IPS-18c (cell line): ENCODE measurements around the gene TDRD3.

Experiments used
- H3K4me3 ChIP-seq: 2 replicates; pipeline ENCODE4 v1.7.0; 2013; ENCODE audit warnings: low read depth, mild to moderate bottlenecking, low read length, moderate library complexity; ENCODE audit not compliant: insufficient read depth
- H3K9me3 ChIP-seq: one replicate; pipeline ENCODE4 v1.6.1; 2013; ENCODE audit warnings: mild to moderate bottlenecking, low read length, moderate library complexity; ENCODE audit not compliant: control insufficient read depth, insufficient read depth

The TDRD3 gene

DNA sequence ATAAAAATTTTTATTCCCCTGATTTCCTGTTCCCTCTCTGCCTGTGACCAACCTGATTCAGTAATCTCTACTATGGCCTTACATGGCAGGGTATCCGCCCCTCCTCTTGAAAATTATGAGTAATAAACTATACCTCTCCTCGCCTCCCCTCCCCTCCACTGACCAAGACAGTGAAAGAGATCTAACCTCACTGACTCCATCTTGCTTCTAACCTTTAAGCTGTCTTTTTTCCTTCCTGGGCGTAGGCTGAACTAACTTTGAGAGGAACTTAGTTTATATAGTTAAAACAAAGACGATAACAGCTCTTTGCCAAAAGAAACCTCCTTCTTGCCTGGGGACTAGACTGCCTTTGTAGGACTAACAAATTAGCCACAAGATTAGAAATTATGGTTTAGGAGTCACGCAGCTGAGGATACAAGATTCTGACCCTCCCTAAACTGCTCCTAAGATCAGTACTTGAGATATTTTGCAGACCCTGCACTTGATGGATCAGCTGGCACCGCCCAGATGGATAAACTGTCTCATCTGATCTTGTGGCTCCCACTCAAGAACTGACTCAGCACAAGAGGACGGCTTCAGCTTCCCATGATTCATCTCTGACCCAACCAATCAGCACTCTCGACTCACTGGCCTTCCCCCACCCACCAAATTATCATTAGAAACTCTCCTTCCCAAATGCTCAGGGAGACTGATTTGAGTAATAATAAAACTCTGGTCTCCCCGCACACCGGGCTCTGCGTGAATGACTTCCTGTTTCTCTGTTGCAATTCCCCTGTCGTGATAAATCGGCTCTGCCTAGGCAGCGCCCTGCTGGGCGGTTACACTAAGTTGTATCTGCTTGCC, 187.1 kb downstream of the TDRD3 start:
- no peaks in the 10 kb centered on the region for H3K9me3 ChIP-seq
- H3K4me3 ChIP-seq = no peak overlapping the region

DNA sequence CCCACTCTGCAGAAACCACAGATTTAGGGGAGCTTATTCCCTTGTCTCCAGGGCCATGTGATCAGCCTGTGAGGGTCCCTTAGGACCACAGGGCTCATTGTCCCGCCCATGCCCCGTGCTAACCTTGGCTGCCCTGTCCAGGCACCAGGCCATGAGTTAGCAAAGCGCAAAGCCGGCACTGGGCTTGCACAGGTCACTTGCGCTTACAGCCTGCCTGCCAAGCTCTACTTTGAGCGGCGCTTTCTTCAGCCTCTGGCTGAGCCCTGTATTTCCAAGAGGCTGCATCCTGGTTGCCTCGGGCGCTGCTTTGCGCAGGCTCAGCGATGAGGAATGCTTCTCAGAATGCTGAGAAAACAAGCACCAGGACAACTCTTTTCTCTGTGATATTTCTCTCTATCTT, 188.0 kb downstream of the TDRD3 start:
- H3K9me3 ChIP-seq = no peaks in the 10 kb centered on the region
- H3K4me3 ChIP-seq = no peak overlapping the region

DNA sequence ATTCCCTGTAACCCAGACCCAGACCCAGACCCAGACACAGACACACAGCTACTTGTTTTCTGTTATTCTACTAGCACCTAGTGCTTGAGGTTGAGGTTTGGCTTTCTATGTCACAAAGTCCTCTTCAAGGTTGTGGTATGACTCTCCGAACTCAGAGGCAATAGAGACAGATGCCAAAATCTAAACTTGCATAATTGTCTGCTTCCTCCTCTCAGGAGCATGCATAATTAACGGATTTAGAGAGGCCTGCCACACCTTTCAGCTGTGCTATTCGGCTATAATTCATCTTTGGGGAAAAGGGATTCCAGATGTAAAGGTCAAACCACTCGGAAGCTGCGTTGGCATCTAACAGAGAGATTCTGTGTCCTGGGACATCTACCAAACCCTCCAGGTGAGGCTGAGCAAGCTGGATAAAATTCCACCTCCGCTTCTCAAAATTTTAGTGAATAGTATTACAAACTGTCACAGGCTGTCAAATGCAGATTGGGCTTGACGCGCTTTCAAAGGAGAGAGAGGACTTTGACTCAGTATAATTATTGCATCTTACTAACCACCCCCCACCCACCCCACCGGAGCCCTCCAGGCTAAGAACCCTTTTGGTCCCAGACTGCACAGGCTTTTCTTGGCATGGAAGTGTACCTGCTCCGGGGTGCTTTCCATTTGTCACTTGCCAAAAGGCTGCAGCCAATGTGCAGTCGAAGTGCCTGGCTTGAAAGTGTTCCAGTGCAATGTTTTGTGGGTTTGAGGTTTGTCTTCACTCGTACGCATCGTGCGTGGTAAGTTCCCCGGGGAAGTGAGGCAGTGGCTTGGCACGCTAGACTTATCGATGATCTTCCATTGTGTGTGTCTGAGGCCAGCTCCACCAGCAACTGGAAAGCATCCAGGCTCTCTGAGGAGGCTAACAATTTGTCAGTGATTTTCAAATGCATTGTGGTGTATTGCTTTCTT, 194.1 kb downstream of the TDRD3 start:
- no peak overlapping the region for H3K4me3 ChIP-seq
- no peaks in the 10 kb centered on the region for H3K9me3 ChIP-seq

DNA sequence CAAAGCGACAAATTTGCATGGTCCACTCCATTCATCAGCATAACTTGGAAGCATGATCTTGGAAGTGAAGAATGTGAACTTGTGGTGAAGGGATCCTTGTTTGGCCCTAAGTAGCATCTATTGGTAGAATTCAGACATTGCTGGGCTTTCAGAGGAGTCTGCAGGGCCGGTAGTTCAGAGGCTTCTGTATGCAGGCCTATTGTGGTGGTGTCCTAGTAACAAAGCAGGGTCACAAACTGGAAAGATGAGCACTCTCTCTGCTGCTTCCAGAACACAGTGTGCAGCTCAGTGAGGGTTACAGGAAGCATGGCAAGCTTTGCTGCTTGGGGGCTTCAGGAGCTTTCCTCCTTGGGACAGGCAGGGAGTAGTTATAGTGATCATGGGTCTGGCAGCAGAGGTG, 206.0 kb downstream of the TDRD3 start:
- Histone ChIP-seq H3K4me3 (no peak overlapping the region), H3K9me3 (no peaks in the 10 kb centered on the region)

DNA sequence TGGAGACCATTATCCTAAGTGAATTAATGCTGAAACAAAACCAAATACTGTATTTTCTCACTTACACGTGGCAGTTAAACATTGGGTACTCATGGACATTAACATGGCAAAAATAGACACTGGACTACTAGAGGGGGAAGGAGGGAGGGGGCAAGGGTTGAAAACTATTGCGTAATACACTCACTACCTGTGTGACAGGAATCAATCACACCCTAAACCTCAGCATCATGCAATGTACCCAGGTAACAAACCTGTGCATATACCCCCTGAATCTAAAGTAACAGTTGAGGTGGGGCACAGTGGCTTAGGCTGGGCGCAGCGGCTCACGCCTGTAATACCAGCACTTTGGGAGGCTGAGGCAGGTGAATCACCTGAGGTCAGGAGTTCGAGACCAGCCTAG, 207.0 kb downstream of the TDRD3 start:
- H3K9me3 ChIP-seq = no peaks in the 10 kb centered on the region
- H3K4me3 ChIP-seq = no peak overlapping the region

DNA sequence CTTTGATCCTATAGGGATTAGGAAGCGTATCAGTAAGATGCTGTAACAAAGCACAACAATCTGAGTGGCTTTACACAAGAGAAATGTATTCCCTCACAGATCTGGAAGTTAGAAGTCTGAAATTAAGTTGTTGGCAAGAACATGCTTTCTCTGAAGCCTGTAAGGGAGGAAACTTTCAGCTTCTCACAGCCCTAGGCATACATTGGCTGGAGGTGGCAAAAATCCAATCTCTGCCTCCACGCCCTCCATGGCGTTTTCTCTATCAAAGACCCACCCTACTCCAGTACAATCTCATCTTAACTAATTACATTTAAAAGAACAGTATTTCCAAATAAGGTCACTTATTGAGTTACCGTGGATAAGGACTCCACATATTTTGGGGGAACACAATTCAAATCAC, 211.9 kb downstream of the TDRD3 start:
- Histone ChIP-seq H3K9me3 (no peaks in the 10 kb centered on the region), H3K4me3 (no peak overlapping the region)

DNA sequence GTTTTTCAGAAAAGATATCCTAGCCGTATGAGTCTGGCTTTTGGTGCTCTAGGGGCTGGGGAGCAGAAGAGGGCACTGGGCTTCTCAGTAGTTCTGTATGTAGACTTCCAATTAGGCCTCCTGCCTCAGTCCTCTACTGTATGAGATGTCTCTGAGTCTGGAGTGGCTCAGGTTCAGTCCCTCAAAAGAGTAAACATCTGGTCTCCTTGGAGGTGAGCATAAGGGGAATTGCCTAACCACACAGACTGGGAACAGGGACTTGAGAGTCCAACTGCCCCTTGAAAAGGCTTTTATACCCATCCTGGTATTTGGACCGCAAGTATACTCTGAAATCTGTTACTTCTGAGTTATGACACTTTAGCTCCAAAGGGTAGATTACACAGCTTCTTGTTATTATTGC, 214.5 kb downstream of the TDRD3 start:
- H3K9me3 ChIP-seq = no peaks in the 10 kb centered on the region
- no peak overlapping the region for H3K4me3 ChIP-seq

DNA sequence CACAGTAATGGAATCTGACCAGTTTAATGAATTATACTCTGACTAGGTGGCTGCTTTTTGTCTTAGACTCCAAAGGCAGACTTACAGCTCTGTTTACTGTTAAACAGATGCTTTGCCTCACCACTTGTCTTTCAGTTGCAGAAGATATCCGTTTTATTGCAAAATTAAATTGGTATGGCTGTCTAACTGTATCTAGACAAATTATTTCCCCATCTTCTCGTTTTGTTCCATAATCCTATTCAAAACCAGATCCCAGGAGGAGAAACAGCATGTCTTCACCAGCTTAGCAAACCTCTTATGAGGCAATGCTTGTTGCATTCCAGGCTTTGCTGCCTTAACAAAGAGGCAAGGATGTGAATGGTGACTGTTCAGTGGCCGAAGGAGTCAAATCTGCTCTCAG, 215.6 kb downstream of the TDRD3 start:
- Histone ChIP-seq H3K9me3 (no peaks in the 10 kb centered on the region), H3K4me3 (no peak overlapping the region)

DNA sequence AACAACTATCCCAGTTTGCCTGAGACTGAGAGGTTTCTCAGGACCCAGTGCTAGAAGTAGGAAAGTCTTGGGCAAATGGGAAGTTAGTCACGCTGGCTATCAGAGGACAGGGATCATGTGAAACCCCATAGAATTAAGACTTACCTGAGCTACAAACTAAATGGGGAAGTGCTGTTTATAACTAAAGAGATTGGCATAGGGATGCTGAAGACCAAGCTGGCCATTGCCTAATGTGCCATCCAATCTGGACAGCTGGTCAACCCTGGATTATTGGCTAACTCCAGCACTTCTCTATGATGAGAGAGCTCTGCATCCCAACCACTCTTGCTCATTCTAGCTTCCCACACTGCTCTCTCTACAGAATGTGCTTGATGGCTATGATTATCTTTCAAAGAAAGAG, 216.1 kb downstream of the TDRD3 start:
- Histone ChIP-seq H3K4me3 (no peak overlapping the region), H3K9me3 (no peaks in the 10 kb centered on the region)

DNA sequence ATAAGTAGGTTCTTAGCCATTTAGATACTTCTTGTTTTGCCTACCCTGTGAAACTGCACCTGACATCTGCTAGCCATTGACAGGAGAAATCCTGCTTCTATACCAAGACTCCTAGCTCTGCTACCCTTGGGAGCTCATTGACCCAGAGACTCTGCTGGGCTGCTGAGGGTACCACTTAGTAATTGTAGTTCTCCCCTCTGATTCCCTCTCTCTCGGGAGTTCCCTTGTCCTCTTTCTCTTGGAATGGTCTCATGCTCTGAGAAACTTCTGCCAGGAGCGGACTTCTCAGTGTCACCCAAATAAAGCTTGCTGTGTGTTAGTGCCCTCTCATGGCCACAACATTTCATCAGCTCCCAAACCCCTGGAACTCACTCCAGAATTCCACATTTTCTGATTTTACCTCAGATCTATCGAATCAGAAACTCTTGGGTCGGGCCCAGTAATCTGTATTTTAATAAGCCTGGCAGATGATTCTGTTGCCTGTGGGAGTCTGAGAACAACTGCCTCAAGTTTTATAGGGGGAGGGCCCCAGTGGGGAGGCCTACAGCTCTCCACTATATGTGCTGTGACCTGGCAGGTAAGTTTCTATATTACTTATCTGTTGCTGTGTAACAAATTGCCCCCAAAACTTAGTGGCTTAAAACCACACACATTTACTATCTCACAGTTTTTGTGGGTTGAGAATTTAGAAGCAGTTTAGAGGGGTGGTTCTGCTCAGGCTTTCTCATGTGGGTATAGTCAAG, 221.1 kb downstream of the TDRD3 start:
- Histone ChIP-seq H3K4me3 (no peak overlapping the region), H3K9me3 (no peaks in the 10 kb centered on the region)

DNA sequence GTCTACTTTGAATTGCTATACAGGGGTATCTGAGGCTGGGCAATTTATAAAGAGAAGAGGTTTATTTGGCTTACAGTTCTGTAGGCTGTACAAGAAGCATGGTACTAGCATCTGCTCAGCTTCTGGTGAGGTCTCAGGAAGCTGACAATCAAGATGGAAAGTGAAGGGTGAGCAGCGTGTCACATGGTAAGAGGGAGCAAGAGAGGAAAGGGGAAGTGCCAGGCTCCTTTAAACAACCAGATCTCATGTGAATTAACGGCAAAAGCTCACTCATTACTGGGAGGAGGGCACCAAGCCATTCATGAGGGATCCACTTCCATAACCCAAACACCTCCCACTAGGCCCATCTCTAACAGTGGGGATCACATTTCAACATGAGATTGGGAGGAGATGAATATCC, 222.4 kb downstream of the TDRD3 start:
- H3K9me3 ChIP-seq = no peaks in the 10 kb centered on the region
- no peak overlapping the region for H3K4me3 ChIP-seq

DNA sequence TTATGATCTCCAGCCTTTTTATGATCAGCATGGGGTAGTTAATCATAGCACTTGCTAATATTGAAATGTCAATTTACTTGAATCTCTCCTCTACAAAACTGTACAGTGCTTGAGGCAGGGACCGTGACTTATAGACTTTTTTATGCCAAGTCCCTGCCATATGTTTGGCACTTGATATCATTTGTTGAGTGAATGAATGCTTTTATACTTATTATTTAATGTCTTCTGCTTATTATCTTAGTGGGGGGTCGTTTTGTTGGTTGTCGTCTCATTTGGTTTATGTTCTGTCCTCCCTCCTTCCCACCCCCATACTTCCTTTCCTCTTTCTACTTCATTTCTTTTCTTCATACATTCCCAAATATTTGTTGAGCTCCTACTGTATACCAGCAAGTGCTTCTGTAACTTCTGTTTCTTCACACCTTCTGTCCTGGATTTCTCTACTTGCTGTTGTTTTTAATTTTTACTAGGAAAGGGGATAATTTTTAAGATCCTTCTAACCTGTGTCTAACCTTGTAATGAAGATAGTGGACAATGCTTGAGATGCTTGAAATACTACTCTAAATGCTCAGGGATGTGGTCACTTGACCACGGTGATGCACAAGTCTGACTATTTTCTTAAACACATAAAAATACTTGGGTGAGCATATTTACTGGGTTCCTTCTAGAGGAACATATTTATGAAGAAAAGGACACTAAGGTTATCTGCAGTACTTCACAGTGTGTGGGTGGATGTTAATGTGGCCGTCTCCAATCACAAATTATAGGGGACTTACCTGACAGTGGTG, 223.8 kb downstream of the TDRD3 start:
- H3K4me3 ChIP-seq = no peak overlapping the region

DNA sequence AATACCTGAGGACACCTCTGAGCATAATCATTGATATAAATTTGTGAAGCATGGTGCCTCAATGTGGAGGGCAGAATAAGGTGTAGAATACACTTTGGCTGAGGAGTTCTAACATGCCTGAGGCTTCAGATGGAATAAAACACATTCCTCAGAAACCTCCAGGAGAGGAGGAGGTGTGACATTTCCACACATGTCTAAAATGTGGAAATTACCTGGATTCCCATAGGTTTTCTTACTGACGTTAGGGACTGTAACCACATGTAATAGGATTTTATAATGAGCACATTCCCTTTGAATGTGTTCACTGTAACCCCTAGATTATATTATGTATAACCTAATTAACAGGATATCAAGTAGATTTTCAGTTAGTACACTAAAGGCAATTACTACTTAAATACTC, 226.1 kb downstream of the TDRD3 start:
- H3K4me3 ChIP-seq = no peak overlapping the region

More for the DNA sequence above, 223.8 kb downstream of the TDRD3 start:
- no peaks in the 10 kb centered on the region for H3K9me3 ChIP-seq

More for the DNA sequence above, 226.1 kb downstream of the TDRD3 start:
- H3K9me3 ChIP-seq = no peaks in the 10 kb centered on the region
